Naive B cell (primary cell): ENCODE measurements around the gene SGSM2. TPM values are rescaled to one million over a fixed set of nuclear protein-coding genes. Genes with fewer than 3 reads are reported as not detected.

Source experiments
- ATAC-seq, 2 donors: fragments of 150-1000 bp; cut with Tn5 transposase; 2 replicates each; pipeline ENCODE4 v1.10.0; 2021; ENCODE audit warnings: low read depth in 2 of 2, mild to moderate bottlenecking in 2 of 2, moderate library complexity in 2 of 2
- DNase-seq: peaks from one replicate; pipeline ENCODE4 v3.0.0; 2022
- H3K27ac Mint-ChIP-seq, 6 donors: one replicate each; pipeline ENCODE4 v1.8.0; 2020 to 2022; ENCODE audit warnings: mild to moderate bottlenecking in 6 of 6, mixed read lengths in 6 of 6, moderate library complexity in 5 of 6, inconsistent platforms in 2 of 6
- H3K27me3 Mint-ChIP-seq, 3 donors: one replicate each; pipeline ENCODE4 v1.8.0; 2021 to 2022; ENCODE audit warnings: mixed read lengths in 3 of 3, mild to moderate bottlenecking in 1 of 3
- H3K36me3 Mint-ChIP-seq, 2 donors: one replicate each; pipeline ENCODE4 v1.8.0; 2020 to 2022; ENCODE audit warnings: mixed read lengths in 2 of 2, inconsistent platforms in 1 of 2, mild to moderate bottlenecking in 1 of 2
- H3K4me1 Mint-ChIP-seq, 3 donors: one replicate each; pipeline ENCODE4 v1.8.0; 2020 to 2022; ENCODE audit warnings: mixed read lengths in 3 of 3, inconsistent platforms in 1 of 3, mild to moderate bottlenecking in 1 of 3, moderate library complexity in 1 of 3
- H3K4me3 Mint-ChIP-seq, 8 donors: one replicate each; pipeline ENCODE4 v1.8.0; 2020 to 2022; ENCODE audit warnings: mild to moderate bottlenecking in 8 of 8, mixed read lengths in 8 of 8, moderate library complexity in 8 of 8, inconsistent platforms in 2 of 8
- H3K9me3 Mint-ChIP-seq, 7 donors: one replicate each; pipeline ENCODE4 v1.8.0; 2020 to 2022; ENCODE audit warnings: mixed read lengths in 7 of 7, mild to moderate bottlenecking in 5 of 7, inconsistent platforms in 2 of 7, moderate library complexity in 1 of 7
- polyA plus RNA-seq, 6 donors: library from polyadenylated mRNA; unstranded; fragments of 300-500 nt; fragmentation: Illumina TruSeq; gene quantifications; one replicate each; pipeline ENCODE4 v1.2.3, GENCODE V29; 2021; ENCODE audit warnings: low read depth in 6 of 6

SGSM2 gene
- polyA plus RNA-seq, 6 donors from 2014 or later: 2.8 to 14.3 (median 4.4) TPM

DNA sequence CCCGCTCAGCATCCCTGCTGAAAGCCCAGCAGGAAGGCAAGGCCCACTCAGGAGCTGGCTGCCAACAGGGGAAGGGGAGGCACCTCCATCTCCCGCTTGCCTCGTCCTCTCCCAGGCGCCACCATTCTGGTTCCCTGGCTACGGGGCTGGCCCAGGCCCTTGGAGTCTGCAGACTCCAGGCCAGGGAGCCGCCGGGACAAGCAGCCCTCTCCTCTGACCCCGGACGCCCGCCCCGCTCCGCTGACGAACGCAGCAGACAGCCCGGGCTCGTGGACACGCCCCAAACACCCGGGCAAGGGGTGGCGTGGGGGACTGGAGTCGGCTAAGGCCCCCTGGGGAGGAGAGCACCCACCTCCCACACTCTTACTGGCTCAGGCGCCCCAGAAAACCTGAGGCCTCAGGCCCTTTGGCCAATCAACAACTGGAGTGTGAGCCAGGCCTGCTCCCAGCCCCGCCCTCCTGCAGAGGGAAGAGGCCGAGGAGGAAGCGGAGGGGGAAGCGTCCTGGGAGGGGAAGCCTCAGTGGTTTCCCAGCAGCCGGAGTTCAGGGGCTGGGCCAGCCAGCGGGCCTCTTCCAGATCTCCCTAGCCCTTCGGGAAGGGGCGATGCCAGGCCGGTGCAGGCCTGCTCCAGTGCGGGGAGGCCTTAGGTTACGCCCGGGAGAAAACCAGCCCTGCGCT lies 59.4 kb downstream of the SGSM2 start:
- Mint-ChIP-seq H3K36me3 (no peaks in the 10 kb centered on the region), H3K9me3 (no peaks in the 10 kb centered on the region), H3K4me3 (peak overlapping the region; percentile 60 to 99 (median 81)), H3K27me3 (no peaks in the 10 kb centered on the region), H3K4me1 (peaks cover 51 to 72% (median 52%) of the 10 kb centered on the region in 3 donors), H3K27ac (peak overlapping the region in 4 of 6 donors; percentile 63 to 98 (median 86))
- no peak for ATAC-seq
- peak; percentile 56 for DNase-seq

DNA sequence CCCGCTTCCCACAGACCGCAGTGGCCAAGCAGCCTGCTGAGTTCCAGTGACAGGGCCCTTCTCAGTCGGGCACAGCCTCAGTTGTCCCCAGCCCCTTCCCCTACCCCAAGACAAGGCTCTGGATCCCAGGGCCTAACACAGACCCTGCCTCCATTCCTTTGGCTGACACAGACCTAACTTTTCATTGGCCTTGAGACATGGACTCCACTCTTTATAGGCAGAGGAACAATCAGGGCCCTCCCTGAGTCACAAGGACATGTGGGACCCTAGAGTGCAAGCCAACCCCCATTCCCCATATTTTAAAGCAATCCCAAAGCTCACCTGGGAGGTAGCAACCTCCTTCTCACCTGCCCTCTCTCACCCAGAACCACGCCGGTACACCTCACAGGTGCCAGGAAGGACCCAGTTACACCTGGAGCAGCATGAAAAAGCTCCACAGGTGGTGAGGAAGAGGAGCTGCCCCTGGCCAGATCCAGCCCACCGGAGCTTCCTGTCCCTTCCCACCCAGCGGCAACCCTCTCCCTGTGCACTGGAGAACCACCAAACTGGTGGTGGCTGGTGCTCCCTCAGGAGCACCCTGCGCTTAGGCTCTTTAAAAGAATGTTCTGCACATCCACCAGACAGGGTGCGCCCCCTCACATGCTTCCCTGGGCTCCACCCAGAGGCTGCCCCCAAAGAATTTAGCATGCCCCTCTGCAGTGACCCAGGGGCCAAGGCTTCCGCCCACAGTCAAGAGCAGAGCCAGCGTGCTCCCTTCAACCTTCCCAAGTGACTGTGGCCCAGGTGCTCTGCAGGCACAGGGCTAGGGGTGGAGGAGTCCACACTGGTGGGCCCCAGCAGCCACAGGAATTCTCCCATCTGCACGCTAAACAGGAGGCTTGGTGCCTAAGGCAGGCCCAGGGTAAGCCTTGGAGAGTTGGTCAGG lies 60.2 kb downstream of the SGSM2 start:
- H3K9me3 Mint-ChIP-seq: no peaks in the 10 kb centered on the region
- DNase-seq (no peak), ATAC-seq (no peak)
- H3K27me3 Mint-ChIP-seq: no peaks in the 10 kb centered on the region
- H3K27ac Mint-ChIP-seq: peak overlapping the region; percentile 49 to 98 (median 87)
- H3K4me3 Mint-ChIP-seq: peak overlapping the region; percentile 44 to 99 (median 80)
- peaks cover 43 to 72% (median 50%) of the 10 kb centered on the region in 3 donors for H3K4me1 Mint-ChIP-seq
- H3K36me3 Mint-ChIP-seq: no peaks in the 10 kb centered on the region

DNA sequence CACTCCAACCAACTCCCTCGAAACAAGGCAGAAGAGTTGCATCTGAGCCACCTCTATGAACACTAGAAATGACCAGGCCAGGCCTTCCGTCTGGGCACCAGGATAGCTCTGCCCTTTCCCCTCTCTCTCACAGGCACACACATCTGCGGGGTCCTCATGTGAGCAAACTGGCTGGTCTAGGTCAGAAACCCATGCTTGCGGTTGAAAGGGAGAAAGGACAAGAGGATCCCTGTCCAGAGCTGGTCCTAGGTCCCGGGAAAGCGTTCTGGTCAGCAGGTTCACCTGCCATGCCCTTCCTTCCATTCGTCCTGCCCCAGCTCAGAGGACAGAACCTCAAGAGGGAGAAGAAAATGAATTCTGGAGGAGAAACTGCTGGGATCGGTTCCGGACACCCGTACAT lies 60.9 kb downstream of the SGSM2 start:
- peak overlapping the region in 3 of 6 donors; percentile 86 to 98 (median 94) for H3K27ac Mint-ChIP-seq
- peak overlapping the region; percentile 54 to 99 (median 80) for H3K4me3 Mint-ChIP-seq
- DNase-seq (no peak), ATAC-seq (no peak)
- no peaks in the 10 kb centered on the region for H3K36me3 Mint-ChIP-seq
- no peaks in the 10 kb centered on the region for H3K27me3 Mint-ChIP-seq
- peaks cover 43 to 75% (median 54%) of the 10 kb centered on the region in 3 donors for H3K4me1 Mint-ChIP-seq
- H3K9me3 Mint-ChIP-seq: no peaks in the 10 kb centered on the region

DNA sequence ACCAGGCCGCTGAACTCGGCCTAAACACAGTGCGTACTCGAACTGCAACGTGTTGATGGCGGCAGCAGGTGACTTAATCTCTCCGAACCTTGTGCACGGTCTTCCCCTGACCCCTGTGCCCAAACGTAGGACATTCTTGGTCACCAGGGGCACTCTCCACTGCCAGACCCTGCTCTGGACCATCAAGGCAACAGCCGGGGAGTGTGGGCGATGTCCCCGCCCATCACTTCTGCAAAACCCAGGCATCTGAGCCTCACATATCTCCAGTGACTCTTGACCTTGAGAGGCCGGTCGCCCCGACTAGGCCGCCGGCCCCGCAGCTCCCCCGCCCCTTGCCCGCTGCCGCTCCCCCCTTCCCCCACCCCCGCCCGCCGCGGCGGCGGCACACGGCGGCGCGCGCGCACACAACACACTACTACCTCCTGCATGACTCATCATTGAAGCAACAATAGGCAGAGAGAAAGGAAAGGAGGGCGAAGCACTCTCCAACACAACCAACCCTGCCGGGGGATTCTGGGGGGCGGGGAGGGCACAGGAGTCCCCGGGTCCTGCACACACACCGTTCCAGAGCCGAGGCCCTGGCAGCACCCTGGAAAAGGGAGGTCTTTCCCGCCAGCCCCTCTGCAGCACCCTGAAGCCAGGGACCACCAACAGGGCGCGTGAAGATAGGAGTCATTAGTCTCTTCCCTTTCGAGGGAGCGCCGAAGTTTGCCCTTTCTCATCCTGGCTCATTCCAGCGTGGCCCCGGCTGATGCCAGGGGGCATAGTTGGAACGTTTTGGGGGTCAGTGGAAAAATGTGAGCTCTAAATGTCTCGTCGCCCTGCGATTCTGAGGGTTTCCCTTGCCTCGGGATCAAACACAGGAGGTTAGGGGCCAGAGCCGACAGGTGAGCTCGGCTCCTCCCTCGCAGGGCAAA lies 61.6 kb downstream of the SGSM2 start:
- DNase-seq: no peak
- Mint-ChIP-seq H3K4me3 (peak overlapping the region; percentile 80 to 99 (median 94)), H3K4me1 (peaks cover 43 to 75% (median 54%) of the 10 kb centered on the region in 3 donors), H3K36me3 (no peaks in the 10 kb centered on the region), H3K27ac (peak overlapping the region; percentile 64 to 98 (median 90)), H3K9me3 (no peaks in the 10 kb centered on the region), H3K27me3 (no peaks in the 10 kb centered on the region)
- ATAC-seq: no peak

DNA sequence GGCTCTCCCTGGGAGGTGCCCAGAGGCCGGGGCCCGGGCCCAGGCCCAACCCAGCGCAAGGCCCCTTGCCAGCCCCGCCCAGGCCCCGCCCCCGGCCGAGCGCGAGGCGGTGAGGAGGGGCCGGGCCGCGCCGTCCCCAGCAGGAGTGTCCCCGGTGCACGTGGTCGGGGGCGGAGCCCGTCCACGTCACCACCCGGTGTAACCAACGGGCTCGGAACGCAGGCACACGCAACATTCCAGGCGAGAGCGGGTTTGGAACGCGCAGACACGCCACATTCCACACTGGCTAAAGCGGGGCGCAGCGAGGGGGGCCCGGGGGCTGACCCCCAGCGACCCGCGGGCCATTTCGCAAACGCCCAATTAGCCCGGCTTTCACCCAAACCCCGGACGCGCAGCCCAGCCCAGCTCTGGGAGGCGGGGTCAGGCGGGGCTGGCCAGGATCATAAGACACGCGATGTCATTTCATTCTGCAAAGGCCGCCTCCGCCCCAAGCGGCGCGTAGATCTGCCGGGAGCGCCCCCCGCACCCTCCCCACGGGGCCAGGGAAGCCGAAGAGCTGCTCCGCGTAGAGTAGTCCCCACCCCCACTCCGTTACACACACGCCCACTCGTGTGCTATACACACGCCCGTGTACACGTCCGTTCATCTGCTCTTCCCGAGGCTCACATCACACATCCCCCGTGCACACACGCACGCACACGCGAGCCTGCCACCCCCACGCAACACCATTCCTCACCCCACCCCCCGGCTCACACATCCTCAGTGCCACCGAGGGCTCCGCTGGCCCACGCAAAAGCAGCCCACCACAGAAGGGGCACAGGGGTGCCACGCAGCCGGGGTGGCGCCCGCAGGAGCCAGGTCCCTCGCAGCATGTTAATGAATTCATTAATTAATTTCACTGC lies 62.5 kb downstream of the SGSM2 start:
- Mint-ChIP-seq H3K27ac (peak overlapping the region; percentile 98 to 100 (median 100)), H3K4me1 (peaks cover 39 to 67% (median 54%) of the 10 kb centered on the region in 3 donors), H3K36me3 (no peaks in the 10 kb centered on the region), H3K4me3 (peak overlapping the region; percentile 91 to 99 (median 98)), H3K9me3 (no peaks in the 10 kb centered on the region), H3K27me3 (no peaks in the 10 kb centered on the region)
- peak; percentile 48 to 49 for ATAC-seq
- DNase-seq: peak; percentile 96

DNA sequence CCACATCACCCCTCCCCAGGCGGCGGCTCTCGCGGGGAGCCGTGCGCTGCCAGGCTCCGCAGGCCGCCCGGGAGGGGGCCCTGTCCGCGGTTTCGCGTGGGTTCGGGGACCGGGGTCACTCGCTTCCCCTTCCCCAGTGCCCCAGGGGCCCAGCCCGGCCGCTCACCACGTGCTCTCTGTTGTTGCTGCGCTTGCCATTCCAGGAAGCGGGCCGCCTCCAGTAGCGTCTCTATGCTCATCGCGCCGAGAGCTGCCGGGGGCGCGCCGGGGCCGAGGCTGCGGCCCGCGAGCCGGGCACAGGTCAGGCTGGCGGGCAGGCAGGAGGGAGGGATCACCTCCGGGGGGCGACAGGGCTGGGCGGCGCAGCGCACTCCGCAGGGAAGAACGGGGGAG lies 63.2 kb downstream of the SGSM2 start:
- peak overlapping the region; percentile 98 to 100 (median 100) for H3K27ac Mint-ChIP-seq
- DNase-seq (peak; percentile 62), ATAC-seq (peak in 1 of 2 donors; percentile 4)
- H3K9me3 Mint-ChIP-seq: no peaks in the 10 kb centered on the region
- H3K4me1 Mint-ChIP-seq: peaks cover 44 to 62% (median 55%) of the 10 kb centered on the region in 3 donors
- peak overlapping the region; percentile 91 to 99 (median 98) for H3K4me3 Mint-ChIP-seq
- H3K36me3 Mint-ChIP-seq: no peaks in the 10 kb centered on the region
- H3K27me3 Mint-ChIP-seq: no peaks in the 10 kb centered on the region

DNA sequence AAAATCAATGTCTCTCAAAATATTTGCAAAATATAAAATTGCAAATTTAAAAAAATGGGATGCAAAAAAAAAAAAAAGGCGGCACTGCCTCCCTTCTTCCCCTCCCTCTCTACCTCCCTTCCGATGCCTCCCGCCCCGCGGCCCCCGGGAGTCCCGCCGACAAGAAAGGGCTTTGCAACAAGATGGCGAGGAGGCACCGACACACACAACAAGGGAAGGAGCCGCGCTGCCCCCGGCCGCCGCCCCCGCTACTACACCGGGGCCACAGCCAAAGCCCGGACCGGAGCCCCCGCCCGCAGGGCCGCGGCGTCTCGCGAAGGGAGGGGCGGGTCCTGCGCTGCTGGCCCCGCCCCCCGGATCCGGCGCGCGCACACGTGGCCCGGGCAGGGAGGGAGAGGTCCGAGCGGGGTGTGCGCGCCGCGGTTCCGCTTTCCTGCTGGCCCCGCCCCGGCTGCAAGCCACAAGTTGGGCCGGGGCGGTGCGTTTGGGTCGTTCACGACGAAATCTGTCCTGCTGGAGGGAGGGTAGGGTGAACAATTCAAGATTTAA lies 63.6 kb downstream of the SGSM2 start, which contains the start of gene MNT:
MNT (minus strand) TSS at position 184 of the 549 bp plus-strand sequence. CDS start 348 bp downstream, outside the sequence.
- Mint-ChIP-seq H3K4me3 (peak within 1 kb of the TSS; percentile 91 to 99 (median 98)), H3K4me1 (peaks cover 45 to 58% (median 51%) of the 10 kb centered on the region in 3 donors), H3K27ac (peak within 1 kb of the TSS; percentile 98 to 100 (median 100)), H3K36me3 (no peaks in the 10 kb centered on the region), H3K27me3 (no peaks in the 10 kb centered on the region), H3K9me3 (no peaks in the 10 kb centered on the region)
- ATAC-seq (peak; percentile 42 to 49), DNase-seq (peak; percentile 98)

DNA sequence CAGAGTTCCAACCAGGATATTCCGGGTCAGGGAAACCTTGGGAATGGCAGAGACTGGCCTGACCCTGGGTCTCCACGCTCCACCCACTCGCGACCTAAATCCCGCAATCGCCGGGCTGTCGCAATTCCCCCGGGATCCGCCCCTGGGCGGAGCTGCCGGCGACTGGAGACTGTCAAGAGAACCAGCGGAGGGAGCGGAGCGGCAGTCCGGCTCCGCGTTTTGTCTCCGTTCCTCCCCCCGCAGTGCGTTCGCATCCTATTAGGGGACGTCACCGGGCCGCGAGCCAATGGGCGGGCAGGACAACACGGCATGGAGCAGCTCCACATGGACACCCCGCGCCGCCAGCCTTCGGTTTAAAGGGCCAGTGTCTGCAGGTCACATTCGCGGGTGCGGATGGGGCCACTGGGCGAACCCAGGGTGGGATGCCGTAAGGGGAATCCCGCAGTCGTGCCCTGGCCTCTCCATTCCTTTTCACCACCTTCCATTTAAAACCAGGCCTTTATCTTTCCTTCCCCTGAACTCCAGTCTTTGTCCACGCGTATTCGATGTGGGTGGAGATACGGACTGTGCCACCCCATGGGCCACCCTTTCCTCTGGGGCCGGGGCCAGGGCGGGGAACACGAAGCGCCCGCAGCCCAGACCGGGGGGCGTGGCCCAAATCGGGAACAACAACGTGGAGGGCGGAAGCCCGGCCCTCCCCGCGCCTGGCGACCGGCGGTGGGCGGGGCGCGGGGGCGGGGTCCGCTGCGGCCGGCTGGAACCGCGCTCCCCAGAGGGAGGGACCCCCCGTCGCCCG lies 64.3 kb downstream of the SGSM2 start:
- DNase-seq: peak; percentile 99
- no peaks in the 10 kb centered on the region for H3K9me3 Mint-ChIP-seq

DNA sequence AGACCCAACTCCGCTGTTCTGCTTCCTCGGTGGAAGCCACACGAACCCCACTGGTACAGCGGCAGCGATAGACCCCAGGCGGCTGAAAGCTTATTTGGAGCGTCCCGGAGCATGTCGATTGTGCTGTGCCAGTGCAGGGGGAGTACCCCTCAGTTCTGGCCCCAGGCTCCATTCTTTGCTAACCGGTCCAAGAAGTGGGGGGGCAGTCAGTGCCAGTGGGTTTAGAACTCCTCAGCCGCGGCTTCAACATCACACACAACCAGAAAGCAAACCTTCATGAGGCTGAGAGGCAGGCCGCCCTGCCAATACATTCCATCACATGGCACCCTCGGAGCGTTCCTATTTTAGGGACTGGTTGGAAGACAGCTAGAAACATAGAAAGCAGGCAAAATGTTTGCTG lies 65.2 kb downstream of the SGSM2 start:
- Mint-ChIP-seq H3K4me1 (peaks cover 29 to 42% (median 38%) of the 10 kb centered on the region in 3 donors), H3K36me3 (no peaks in the 10 kb centered on the region), H3K9me3 (no peaks in the 10 kb centered on the region), H3K27ac (peak overlapping the region; percentile 82 to 98 (median 92)), H3K27me3 (no peaks in the 10 kb centered on the region), H3K4me3 (peak overlapping the region; percentile 84 to 99 (median 89))
- no peak for DNase-seq
- no peak for ATAC-seq

More for the DNA sequence above, 64.3 kb downstream of the SGSM2 start:
- H3K4me3 Mint-ChIP-seq: peak overlapping the region; percentile 91 to 99 (median 98)
- ATAC-seq: peak; percentile 53 to 58
- no peaks in the 10 kb centered on the region for H3K36me3 Mint-ChIP-seq
- peaks cover 38 to 51% (median 46%) of the 10 kb centered on the region in 3 donors for H3K4me1 Mint-ChIP-seq
- peak overlapping the region; percentile 98 to 100 (median 100) for H3K27ac Mint-ChIP-seq
- H3K27me3 Mint-ChIP-seq: no peaks in the 10 kb centered on the region

DNA sequence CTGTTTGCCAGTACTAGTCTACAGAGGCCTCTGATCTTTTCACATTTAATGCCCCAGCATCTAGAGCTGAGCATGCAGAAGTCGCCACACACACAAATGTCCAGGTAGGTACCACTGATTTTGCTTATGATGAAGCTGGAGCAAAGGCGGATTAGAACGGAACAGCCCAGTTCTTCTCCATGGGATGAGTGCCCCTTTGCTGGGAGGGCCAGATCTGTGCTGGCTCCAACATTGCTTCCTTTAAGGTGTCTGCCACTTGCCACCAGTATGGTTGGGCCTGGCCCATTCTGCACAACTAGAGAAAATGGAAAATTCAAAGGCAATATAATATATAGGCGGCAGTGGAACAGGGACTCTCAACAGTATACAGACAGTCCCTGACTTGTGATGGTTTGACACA lies 65.7 kb downstream of the SGSM2 start:
- ATAC-seq: no peak
- DNase-seq: no peak
- Mint-ChIP-seq H3K4me3 (peak overlapping the region; percentile 22 to 99 (median 86)), H3K4me1 (peaks cover 24 to 37% (median 33%) of the 10 kb centered on the region in 3 donors), H3K27me3 (no peaks in the 10 kb centered on the region), H3K27ac (peak overlapping the region in 4 of 6 donors; percentile 67 to 98 (median 86)), H3K36me3 (no peaks in the 10 kb centered on the region), H3K9me3 (no peaks in the 10 kb centered on the region)
